HG03280 (cell line): Measurements from ENCODE around the gene RBP3.
"Not testable (repeated sequence)": the region's sequence is repeated elsewhere in the genome, so short reads cannot be mapped to it uniquely, and the experiment has no call there.

Experiments
- ATAC-seq: cut with Tn5 transposase; IDR thresholded peaks from one replicate; pipeline ENCODE4 v1.9.1; 2021; ENCODE audit warnings: mild to moderate bottlenecking, moderate library complexity; ENCODE audit not compliant: unreplicated experiment

RBP3 gene

DNA sequence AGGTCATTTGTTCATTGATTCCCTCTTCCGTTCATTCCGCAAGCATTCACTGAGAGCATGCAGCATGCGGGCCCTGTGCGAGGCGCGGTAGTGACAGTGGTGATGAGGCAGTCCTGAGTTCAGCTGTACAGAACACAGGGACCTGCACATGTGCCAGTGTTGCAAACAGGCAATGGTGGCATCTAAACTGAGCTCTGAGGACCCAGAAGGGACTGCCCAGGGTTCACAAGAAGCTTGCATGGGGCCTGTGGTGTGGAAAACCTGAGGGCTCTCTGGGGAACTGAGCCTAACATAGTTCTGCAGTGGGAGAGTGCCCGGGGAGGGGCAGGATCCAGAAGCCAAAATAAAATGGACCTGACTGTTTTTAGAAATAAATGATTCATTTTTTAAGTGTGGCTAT, 22.7 kb downstream of the RBP3 start:
- ATAC-seq, result no peak

DNA sequence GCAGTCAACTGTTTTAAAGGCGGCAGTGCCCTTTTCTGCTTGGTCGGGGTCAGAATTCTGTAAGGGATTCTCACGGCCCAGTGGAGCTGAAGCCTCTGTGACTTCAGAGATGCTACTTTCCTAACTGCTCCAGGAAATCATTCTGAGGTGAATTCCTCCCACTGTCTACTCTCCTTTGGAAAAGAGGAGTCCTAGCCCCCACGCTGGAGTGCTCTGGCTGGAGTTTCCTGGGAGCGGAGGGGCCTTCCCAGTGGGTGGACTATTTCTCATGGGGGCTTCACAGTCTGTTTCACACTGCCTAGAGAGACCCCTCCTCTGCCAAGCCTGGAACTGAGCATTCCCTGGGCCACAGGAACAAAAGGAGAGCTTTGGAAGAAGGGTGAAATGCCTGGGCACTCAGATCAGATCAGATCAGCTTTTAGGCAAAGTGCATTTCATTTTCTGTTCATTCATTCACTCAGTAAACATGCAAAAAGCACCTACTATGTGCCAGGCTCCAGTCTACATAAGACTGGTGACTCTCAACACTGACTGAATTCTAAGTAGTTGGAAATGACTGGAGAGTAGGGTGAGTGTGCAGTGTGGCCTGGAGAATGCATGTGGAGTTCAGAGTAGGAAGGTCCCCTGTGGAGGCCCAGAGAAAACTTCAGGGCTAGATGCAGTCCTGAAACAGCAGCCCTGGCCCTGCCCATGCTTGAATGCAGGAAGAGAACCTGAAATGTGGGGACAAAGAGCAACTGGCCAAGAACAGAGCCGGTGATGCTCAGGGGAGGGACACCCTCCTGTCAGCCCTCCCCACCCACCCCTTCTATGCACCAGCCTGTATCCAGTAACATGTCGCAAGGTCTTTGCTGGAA, 23.7 kb downstream of the RBP3 start:
- no peak for ATAC-seq

DNA sequence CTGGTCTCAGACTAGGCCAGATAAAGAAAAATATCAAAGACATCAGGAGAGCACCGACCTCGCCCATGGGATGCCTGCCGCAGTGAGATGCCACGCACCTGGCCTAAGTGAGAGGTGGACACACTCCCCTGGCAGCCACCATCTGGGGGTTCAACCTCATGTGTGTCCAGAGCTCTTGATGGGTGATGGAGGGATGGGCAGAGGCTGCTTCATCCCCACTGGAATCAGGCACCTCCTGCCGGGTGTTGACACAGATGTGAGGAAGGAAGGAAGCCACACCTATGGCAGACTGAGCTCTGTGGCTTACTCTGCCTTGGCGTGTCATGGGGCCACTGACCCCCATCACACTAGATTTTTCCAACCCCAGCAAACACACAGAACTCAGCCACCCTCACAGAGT, 24.6 kb downstream of the RBP3 start:
- ATAC-seq, result no peak

DNA sequence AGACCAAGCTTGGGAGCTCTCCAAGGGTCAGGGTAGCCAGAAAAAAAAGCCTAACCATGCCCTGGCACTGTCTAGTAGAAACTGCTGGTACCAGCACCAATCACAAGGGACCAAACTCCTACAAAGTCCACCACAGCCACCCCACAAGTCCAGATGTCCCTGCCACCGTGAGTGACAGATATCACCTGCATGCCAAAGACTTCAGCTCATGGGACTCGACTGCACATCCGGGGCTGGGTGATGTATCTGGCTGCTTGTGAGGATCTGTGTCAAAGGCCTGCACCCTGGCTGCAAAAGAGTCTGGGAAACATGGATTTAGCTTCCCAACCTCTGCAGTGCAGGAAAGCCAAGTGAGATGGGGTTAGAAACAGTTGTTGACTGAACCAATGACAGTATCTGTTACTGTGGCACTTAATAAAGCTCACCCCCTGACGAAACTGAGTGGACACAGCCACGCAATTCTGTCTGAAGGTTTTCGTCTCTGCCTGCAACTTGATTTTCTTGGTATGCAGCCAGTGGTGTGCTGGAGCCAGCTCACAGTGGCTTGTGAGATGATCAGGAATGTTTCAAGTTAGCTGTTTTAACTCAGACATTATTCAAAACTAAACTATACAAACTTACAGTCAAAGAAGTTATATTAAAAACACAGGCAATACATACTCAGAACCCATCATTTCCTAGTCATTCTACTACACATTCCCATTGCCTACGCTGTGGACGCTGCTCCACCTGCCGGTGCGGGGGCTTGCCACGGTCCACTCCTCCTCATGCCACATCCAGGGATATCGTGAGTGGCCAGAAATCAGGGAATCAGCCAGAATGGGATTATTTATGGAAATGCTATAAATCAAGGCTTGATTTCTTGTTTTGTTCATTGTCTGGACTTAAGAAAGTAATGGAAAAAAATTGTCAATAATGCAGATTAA, 26.7 kb downstream of the RBP3 start:
- ATAC-seq, result no peak

DNA sequence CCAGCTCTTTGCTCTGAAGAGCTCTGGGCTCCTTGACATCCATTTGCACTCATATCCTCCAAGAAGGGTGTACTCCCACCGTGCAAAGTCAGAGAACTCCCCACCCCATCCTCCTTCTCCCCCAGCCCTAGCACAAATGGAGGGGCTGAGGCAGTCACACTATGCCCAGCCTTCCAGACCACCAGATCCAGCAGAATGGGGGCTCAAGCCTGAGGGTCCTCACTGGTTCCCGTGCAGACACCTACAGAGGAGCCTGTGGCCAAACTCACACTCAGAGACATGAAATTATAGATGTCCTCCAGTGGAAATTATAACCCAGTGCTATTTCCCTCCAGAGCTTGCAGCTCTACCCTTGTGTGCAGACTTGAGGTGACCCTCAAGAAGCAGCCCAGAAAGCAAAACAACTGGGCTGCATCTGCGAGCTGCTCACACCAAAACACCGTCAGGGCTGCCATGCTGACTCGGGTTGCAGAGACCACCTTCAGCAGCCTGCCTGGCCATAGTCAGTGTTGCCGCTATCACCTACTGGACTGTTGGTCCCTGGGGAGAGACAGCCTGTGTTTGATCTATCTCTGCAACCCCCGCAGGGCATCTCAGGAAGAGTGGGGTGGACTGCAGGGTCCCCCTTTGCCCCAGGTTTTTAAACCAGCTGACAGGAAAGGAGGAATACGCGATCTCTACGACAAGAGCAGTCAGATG, 28.5 kb downstream of the RBP3 start:
- no peak for ATAC-seq

DNA sequence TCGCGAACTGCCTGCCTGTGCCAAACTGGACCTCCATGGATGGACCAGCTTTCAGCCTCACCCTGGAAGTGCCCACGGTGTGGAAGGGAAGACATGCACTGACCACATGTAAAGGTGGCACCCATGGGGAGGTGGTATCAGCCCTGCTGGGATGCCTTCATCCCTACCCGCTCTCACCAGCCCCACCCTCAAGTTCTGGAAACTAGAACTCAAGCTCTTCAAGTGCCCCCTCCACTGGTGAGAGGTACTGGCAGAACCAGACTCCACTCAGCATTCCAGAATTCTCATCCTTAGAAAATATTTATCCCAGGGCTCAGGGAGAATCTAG, 30.0 kb downstream of the RBP3 start:
- no peak for ATAC-seq

DNA sequence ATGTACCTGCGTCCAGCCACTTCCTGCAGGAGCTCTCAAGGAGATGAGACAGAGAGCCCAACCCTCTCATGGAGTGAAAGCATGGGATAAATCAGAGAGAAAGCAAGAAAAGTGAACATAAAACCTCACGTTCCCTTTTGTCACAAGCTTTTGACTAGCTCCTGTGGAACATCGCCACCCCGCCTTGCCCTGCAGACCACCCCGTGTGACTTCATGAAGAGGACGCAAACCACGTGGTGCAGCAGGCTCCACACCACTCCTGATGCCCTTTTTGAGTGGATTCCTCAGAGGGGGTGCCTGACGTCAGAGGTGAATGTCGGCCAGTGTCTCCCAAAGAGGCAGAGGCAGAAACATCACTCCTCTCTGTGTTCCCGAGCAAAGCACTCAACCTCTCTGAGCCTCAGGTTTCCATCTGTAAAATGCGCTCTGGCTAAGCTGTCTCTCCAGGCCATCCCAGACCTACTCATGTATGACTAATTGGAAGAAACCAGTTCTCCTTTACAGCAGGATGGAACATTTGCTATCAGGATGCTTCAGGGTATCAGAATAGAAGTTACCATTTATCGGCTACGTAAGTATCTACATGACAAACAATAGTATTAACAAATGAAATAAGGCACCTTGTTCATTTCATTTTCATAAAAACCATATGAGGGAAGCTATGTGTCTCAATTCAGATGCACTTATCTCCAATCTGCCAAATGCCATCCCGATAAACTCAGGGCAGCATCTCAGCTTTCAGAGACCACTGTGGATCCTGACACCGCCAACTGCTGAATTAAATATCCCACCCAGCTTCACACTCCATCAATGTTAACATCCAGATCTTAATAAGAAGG, 30.7 kb downstream of the RBP3 start:
- no peak for ATAC-seq

DNA sequence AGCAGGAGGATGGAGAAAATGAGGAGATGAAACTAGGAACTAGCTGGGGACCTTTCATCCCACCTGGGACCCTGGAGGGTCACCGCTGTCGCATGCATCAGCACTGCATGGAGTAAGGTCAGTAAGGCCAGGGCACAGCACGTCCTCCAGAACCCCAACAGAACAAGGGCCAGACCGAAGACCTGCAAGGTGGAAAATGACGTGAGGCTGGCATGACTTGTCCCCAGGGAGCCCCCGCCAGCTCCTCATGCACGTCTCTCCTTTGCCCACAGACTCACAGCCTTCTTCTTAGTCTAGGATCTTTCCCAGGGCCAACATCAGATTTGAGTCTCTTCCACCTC, 31.3 kb downstream of the RBP3 start:
- ATAC-seq, result no peak

DNA sequence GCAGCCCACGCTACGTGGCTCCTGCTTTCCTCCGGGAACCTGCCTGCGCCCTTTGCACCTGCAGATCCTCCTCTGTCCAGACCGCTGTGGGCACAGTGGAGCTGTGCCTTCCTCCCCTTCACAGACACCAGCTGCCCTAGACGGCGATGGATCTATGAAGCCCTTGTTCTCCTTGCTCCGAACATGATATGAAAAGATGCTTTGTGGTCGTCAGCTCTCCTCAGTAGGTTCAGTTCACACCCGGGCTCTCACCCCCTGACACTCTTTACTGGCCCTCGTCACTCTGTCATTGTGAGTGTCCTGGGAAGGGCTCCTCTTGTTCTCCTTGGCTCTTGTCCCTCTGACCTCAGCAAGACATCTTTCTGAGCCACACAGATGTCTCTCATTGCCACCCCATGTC, 31.7 kb downstream of the RBP3 start:
- ATAC-seq, result no peak

DNA sequence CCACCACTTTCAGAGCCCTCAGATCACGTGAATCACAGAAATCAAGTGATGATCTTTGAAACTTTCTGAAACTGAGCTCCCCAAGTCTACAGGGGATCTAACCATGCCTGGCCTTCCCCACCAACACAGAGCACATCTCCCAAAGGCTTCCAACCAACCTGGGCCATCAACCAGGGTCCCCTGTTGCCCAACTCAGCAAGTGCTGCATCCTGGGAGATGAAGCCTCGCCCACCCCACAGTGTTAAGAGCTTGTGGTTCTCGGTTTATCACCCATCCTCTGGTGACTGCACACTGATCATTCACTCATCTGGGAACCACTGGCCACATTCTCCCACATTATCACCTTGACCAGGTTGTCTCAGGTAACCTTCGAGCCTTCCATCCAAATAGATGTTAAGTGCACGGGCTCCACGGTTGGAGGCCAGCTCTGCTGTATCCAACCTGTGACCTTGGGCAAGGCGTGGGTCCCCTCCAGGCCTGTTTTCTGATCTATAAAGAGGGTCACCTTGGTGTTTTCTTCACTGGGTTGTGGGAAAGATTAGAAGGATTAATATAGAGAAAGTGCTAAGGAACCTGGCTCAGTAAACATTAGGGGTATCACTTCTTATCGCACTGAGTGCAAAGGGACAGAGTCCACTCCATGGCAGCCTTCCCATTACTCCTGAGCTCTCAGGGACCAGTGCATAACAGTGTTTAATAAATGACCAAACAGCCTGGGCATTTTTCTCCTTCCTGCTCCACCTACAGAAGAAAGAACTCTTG, 32.4 kb downstream of the RBP3 start:
- no peak for ATAC-seq

DNA sequence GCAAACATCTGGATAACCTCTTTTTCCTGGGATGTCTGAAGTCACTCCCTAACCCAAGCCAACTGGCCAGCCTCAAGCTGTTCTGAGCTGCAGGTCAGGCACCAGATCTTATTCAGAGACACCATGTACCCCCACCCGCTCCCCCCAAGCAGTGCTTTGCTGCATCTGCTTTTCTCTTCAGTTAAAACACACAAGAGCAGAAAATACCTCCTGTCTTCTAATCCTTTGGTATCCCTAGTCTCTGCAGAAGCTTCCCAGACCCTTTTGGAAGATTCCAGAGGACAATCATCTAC, 32.9 kb downstream of the RBP3 start:
- no peak for ATAC-seq

DNA sequence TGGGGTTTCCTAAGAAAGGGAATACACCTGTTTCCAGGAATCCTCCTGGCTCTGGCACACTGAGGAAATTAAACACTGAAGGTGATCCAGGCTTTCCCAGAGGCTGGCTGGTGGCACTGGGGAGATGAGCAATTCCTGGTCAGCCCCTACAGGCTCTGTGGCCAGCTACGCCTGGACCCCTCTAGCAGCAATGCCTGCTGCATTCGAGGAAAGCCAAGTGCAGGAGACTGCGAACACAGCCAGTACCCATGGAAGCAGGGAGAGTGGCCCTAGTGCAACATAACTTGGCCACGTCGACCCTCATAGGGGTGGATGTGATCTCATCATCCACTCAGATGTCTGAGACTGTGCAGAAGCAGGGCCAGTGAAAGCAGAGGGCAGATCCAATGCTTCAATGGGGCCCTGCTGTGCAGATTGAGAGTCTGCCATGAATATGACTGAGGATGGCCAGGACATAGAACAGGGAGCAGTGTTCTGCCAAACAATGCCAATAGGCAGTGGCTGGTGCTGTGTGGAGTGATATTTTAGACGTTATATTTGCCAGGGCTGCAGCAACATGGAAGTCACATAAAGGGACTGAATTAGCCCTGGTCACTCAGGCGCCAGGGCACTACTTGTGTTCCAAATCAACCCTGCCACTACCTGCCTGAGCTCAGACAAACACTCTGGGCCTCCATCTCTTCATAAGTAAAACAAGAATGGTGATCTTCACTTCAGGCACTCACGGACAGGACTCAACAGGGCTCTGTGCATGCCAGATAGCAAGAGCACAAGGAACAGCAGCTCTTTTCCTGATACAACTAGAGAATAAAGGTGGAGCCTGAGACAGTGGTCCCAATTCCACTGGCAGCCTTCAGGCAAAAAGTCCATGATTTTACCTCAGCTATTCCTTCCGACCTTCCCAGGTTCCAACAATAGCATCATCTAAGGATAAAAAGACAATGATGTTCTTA, 33.5 kb downstream of the RBP3 start:
- no peak for ATAC-seq

DNA sequence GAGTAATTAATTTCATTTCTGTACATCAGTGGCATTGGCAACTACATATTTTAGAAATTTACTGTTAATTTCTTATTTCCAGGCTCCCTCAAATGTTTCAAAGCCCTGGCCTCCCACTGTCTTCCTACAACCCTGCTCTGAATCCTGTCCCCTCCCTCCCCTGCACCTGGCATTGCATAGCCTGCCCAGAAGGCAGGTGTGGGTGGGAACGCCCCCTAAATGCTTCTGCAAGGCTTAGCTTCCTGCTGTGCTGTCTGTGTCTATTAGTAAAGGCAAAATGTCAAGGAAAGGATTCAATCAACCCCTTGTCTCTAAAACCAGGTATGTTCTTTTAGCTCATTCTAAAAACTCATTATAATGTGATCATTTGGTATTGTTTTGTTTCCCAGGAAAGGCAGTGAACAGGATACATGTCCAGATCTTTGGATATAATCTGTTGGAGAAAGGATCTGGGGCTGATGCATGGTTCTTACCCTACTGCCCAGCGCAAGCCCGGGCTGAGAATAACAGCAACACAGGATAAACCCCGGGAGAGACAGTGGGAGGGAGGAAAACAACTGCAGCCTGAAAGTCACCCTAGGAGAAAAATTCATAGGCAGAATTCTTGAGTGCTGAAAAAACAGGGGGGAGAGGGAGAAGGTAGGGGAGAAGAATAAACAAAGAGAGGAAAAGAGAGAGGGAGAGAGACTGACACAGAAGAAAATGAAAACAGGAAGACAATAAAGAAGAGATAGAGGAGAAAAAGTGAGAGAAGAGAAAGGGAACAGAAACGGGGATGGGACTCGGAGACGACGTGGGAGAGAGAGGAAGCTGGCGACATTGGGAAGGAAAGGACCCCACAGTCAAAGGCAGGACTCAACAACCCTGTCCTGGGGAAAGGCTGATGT, 35.3 kb downstream of the RBP3 start:
- no peak for ATAC-seq

DNA sequence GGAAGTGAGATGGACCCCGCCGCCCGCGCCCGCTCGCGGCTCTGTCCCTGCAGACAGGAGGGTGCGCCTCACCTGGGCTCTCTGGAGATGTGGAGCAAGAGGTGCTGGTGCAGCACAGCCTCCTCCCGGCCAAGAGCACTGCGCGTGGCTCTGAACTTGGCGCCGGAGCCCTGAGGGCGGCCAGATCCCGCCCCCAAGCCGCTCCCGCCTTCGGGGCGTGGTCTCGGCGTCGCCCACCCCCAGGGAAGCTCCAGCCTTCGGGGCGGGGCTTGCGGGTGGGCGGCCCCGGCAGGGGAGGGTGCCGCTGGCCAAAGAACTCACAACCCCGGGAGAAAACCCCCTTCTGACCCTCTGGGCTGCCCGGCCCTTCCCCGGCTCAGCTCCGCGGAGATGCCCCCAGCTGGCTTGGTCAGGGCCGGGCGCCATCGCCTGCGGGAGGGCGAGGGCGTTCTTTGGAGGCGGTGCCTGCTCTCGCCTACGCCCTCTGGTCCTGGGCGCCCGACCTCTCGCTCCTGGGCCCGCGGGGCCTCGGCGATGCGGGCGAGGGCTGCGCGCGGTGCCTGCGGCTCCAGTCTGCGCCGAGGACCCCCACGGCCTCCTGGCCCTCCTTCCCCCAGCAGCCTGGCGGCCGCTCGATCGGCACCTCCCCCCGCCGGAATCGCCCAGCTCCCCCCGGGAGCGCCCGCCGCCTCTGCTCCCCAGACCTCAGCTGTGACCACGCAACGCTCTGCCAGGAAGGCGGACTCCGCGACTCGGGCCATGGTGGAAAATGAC, 36.2 kb downstream of the RBP3 start, which contains the start of gene ZNF488:
Gene ZNF488 (minus strand): TSS at position 146 of the 774 bp plus-strand sequence. CDS start 15,464 bp downstream, outside the sequence.
- ATAC-seq, result peak; percentile 96

DNA sequence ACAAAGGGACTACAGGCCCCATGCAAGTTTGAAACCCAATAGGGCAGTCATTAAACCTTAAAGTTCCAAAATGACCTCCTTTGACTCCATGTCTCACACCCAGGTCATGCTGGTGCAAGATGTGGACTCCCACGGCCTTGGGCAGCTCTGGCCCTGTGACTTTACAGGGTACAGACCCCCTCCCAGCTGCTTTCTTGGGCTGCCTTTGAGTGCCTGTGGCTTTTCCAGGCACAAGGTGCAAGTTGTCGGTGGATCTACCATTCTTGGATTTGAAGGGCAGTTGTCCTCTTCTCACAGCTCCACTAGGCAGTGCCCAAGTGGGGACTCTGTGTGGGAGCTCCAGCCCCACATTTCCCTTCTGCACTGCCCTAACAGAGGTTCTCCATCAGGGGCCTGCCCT, 37.9 kb downstream of the RBP3 start:
- not testable (repeated sequence) for ATAC-seq

DNA sequence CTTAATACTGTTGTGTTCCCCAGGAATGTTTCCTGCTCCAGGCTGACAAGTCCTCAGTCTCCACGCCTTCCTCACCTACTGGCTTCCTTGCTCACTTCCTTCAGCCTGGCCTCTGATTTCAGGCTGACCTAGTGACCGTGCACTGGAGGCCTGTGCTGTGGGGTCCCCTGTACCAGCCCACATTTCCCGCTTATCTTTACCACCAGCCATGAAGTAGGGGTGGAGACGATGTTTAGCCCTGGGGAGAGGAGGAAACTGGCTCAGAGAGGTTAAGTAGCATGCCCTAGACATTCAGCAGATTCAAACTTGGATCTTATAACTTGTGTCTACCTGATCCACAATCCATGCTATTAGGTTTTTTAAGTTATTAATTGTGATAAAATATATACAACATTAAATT, 40.7 kb downstream of the RBP3 start:
- ATAC-seq, result no peak

DNA sequence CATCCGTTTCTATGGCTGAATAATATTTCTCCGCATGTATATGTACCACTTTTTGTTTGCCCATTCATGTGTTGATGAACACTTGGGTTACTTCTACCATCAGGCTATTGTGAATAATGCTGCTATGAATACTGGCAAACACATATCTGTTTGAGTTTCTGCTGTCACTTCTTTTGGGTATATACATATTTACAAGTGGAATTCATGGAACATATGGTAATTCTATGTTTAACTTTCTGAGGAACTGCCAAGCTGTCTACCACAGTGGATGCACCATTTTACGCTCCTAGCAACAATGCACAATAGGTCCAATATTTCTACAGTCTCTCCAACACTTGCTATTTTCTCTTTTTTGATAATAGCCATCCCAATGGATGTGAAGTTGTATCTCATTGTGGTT, 41.5 kb downstream of the RBP3 start:
- ATAC-seq, result no peak
